GM19324 (cell line): Measurements from ENCODE around the gene OR6B3.
"Not testable (repeated sequence)": the region's sequence is repeated elsewhere in the genome, so short reads cannot be mapped to it uniquely, and the experiment has no call there.

Experiments
- ATAC-seq: cut with Tn5 transposase; IDR thresholded peaks from one replicate; pipeline ENCODE4 v1.9.1; 2021; ENCODE audit warnings: mild to moderate bottlenecking, moderate library complexity; ENCODE audit not compliant: unreplicated experiment, low FRiP score

Gene OR6B3

DNA sequence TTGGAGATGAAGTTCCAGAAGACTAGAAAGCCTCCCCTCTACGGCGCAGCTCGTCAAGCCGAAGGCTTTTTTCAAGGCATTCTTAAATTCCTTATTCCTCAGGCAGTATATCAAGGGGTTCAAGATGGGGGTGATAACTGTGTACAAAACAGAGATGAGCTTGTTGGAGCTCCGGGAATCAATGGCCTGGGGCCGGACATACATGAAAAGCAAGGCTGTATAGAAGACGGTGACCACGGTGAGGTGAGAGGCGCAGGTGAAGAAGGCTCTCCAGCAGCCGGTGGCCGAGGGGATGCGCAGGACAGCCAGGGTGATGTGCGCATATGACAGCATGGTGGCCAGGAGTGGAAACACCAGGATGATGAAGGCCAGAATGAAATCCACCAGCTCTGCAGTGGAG is 8.2 kb downstream of the OR6B3 start:
- ATAC-seq = no peak

DNA sequence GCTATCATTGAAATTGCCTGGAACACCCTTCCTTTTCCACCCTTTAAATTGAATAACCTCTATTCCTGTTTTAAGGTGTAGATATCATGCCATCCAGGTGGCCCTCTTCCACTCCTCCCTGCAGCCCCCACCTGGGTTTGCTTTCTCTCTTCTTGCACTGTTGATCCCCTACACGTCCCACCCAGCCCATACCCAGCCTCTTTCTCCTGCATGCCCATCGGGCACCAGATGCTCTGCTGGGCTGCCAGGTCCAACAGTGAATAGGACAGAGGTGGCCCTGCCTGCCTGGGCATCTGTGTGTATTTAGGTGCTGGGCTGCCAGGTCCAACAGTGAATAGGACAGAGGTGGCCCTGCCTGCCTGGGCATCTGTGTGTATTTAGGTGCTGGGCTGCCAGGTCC is 9.2 kb downstream of the OR6B3 start:
- not testable (repeated sequence) for ATAC-seq

DNA sequence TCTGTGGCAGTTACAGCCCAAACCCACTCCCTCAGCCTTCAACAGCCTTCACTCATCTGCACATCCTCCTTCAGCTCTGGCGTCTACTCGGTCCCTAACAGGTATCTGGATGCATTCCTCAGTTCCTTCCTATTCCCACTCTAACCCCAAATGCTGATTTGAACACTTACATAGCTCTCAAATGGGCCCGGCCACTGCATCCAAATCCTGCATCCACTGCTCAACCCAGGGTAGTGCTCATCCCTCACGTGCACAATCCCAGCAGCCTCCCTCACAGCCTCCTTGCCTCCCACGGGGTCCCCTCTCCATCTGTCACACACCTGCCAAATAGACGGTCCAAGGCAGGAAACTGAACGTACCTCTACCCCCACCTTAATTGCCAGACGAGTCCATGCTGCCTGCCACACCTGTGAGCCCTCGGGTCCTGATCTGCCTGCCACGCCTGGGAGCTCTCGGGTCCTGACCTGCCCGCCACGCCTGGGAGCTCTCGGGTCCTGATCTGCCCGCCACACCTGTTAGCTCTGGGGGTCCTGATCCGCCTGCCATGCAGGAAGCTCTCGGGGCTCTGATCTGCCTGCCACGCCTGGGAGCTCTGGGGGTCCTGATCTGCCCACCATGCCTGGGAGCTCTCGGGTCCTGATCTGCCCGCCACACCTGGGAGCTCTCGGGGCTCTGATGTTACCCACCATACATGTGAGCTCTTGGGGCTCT is 9.9 kb downstream of the OR6B3 start:
- ATAC-seq = no peak

DNA sequence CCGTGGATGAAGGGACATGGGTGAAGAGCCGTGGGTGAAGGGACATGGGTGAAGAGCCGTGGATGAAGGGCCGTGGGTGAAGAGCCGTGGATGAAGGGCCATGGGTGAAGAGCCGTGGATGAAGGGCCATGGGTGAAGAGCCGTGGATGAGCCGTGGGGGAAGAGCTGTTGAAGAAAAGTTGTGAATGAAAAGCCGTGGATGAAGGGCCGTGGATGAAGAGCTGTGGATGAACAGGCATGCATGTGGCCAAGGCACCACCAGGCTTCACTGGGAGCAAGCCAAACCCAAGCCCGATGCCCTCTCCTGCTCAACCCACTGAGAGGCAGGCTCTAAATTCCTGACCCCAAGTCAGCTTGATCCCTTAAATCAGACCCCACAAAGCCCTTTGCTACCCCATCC is 10.6 kb downstream of the OR6B3 start:
- no peak for ATAC-seq

DNA sequence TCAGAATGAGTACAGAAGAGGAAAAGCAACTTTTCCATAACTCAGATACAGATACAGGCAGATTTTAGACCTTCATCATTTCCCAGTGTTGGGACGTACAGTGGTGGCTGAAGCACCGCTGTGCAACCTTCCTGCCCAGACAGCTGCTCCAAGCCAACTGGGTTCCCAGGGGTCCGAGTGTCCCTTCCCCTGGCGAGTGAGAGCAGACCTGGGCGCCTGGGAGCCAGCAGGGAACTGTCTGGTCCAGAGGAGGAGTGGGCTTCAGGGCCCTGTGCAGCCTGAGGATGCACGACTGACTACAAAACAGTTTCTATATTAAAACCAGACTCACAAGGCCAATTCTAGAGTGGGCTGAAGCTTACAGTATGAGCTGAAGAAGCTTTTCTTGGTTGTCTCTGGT is 12.0 kb downstream of the OR6B3 start:
- no peak for ATAC-seq

DNA sequence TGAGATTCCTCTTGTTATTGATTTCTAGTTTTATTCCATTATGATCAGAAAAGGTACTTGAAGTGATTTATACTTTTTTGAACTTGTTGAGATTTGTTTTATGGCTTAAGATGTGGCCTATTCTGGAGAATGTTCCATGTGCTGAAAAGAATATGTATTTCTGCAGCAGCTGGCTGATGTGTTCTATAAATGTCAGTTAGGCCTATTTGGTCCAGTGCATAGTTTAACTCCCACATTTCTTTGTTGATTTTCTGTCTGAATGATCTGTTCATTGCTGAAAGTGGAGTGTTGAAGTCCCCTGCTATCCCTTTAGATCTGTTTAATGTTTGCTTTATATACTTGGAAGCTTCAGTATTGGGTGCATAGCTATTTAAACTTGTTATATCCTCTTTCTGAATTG is 16.0 kb downstream of the OR6B3 start:
- no peak for ATAC-seq

DNA sequence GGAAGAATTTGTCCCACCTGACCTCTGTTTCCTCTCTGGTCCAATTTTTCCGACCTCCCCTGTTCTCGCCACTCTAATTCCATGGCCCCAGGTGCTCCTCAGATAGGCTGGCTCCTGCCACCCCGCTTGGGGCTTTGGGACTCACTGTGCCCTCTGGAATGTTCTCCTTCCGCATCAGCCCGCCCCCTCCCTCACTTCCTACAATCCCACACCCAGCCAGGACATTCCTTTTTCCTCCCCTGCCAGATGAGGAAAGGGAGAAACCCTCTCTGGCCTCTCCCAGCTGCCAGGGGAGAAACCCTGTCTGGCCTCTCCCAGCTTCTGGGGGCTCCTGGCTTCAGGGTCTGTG is 20.0 kb downstream of the OR6B3 start:
- ATAC-seq = no peak

DNA sequence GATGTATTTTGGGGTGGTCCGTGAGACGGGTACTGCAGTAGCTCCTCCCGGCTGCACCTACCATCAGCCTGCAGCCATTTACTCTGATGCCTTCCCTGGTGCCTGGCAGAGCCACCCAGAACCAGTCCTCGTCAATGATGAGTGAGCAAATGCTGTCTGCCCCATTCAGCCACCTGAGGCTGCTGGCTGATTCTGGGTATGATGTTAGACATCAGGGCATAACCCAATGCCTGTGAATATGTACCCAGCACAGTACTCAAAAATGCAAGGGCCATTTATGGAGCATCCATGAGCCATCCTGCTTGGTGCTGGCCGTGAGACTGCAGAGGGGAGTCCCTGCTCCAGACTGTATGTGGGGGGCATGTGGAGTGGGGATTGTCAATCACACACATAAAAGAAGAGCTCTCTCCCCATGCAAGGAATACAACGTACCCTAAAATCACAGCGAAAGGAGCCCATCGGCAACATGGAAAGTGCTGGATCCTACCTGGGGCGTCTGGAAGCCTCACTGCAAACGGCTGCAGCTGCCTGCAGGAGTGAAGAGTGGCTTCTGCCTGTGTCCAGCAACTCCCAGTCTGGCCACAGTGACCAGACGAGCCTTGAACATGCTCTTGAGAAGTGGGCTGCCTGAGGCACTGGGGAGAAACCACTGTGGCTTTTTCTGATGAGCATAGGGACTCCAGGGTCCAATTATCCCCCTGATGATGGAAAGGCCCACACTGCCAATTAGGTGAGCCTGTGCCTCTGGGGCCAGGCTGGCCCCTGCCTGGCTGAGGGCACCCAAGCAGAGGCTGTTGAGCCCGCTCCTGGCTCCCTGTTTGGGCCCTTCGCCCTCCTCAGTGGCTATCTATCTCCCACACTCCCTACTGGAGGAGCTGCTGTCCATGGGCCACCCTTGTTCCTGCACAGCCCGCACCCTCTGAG is 20.7 kb downstream of the OR6B3 start:
- no peak for ATAC-seq

DNA sequence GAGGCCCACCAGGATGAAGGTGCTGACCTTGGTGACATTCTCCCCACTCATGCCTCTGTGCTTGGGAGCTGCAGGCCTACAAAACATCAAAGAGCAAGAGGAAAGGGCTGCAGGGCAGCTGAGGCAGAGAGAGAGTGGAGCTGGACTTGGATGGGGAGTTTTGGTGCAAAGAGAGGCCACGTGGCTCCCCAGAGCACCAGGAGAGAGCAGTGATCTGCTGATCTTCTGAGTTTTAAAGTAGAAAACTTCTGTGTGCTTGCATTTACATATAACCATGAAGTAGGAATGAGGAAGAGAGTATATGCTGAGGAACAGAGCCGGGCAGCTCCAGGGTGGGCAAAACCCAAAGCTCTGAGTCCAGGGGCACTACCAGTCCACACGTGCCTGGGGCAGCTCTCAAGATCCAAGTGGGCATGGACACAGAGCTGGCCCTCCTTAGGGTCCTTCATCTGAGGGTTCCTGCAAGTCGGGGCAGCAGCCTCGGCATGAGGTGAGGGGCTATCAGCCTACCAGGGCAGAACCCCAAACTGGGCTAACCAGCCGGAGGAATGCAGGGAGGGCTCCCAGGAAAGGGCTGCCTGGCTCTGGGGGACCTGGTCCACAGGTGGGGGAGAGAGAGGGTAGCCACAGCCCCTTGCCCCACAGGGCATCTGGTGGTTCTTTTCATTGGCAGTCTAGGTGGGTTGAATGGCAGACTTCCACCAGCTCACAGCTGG is 22.8 kb downstream of the OR6B3 start, which contains the start of gene OR6B2:
TSS of gene OR6B2 (minus strand) at position 51 of the 716 bp plus-strand sequence. CDS start at position 51, 0 bp downstream.
- ATAC-seq = no peak

DNA sequence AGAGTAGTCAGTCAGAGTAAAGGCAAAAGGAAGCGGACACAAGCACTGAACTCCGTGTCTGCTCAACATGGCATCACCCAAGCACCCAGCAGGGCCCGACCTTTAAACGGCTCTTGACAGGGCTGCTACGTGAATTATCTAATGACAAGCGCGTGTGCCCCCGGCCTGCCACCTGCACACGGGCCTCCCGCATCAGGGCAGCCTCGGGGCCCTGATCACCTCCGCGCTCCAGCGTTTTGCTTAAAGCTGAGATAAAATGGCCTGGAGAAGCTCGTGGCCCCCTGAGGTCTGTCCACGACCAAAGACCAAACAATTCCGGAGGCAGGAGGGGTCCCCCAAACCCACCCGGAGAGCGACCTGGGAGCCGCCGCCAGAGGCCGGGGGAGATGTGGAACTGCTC is 28.6 kb downstream of the OR6B3 start:
- ATAC-seq = peak; percentile 16

DNA sequence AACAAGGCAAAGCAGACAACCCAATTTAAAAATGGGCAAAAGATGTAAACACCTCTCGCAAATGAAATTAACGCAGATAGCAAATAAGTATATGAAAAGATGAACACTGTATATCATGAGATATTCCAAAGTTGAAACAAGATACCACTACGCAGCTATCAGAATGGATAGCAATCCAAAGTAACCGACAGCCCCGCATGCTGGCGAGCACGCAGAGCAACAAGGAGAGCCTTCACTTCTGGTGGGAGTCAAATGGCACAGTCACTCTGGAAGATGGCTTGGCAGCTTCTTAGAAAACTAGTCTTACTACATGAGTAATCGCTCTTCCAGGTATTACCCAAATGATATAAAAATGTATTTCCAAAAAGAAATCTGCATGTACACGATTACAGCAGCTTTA is 29.5 kb downstream of the OR6B3 start:
- no peak for ATAC-seq

DNA sequence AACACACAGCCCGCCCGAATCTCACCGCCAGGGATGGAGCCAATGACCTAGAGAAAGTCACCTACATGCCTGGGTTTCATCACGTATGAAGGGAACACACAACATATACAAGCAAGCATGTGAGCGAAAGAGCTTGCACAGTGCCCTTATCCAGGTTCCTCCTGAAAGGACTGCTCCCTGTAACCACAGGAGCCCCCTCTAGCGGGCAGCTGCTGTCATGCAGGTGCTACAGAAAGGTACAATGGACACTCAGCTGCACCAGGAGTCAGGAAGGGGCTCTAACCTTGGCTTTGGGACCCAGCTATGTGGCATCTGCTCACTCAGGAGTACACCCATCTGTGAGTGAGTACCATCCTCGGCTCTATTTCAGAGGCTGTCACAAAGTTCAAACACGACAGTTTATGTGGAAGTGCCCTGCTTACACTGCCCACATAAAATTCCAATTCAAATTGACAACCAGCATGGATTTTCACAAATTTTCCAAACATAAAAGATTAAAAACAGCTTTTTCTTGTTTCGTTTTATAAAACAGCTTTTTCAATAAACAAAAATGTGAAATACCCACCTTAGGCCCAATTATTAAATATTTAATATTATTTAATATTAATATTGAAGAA is 31.7 kb downstream of the OR6B3 start:
- no peak for ATAC-seq

DNA sequence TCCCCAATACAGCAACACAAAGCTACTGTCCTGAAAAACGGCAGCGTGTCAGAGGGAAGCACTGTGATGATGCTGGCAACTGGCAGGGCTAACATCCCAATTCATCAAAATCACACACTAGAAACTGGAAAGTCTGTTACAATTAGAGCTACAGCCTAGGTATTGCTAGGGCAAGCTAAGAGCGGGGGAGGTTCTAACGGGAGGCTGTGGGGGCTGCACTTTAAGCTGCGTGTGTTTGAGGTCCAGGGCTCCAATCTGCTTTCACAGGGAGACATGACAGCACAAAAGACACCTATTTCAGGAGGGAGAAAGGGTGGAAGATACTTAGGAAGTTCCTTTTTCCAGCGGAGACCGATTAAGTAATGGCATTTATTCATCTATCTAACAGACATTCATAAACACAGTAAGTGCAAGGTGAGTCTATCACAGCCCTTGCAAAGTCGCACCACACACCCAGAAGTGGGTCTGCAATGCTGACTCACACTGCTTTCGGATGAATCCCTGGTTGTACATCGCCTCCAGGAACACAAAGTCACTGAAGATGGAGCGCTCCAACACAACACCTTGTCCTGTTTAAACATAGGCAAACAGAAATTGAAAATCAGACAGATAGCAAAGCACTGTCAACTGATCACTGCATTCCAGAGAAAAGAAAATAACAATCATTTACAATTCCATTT is 35.1 kb downstream of the OR6B3 start:
- no peak for ATAC-seq

DNA sequence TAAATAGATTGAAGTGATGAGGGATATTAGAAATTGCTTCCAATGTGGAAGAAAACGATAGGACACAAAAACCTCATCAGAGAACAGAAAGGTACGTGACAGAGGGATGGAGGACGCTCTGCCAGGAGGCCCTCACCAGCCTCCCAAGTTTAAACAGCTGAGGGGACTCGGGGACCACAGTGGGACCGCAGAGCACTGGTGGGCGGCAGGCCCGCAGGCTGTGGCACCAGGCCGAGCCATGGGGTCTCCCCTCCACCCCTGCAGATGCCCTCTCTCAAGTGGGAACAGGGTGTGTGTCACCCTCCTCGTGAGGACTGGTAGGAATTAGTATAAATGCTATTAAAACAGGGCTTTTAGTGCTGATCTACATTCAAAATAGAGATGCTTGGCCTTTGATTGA is 39.0 kb downstream of the OR6B3 start:
- no peak for ATAC-seq

DNA sequence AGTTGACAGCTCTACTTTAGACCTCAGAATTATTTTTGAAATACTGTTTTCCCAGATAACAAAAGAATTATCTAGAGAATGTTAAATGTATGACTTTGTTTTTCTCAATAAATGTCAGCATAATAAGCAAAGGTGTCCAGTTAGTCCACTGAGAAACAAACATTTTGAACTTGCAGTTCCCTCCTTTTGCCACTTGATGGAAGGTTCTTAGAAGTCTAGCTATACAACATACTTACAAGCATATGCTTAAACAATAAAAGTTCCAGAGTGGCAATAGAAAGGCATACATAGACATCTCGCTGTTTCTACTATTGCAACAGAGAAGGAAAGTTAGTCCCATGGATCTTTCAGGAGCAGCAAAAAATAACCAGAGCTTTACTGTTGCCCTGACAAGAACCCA is 40.0 kb downstream of the OR6B3 start:
- ATAC-seq = no peak

DNA sequence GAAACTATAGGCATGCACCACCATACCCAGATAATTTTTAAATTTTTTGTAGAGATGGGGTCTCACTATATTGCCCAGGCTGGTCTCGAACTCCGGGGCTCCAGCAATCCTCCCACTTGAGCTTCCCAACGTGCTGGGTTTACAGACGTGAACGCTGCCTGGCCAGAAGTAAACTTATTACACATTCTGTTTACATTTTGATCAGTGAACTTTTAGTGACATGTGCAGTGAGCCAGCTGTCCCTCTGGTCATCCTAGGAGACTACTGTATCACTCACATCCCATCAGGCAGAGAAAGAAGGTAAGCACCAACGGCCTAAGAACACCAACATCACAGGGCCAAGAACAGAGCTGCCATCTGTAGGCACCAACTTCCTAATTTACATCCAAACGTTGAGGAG is 50.3 kb downstream of the OR6B3 start:
- ATAC-seq = no peak

DNA sequence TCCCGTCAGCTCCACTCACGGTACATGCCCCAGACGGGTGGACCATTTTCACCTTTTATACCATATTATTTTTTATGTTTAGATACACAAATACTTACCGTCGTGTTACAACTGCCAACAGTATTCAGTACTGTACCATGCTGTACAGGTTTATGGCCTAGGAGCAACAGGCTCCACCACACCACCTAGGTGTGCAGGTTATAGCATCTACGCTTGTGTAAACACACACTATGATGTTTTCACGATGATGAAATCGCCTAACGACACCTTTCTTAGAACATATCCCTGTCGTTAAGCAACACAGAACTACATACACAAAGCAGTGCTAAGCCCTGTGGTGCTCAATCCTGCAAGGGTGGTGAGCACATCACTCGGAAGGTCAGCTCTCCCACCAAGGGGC is 52.6 kb downstream of the OR6B3 start:
- no peak for ATAC-seq

DNA sequence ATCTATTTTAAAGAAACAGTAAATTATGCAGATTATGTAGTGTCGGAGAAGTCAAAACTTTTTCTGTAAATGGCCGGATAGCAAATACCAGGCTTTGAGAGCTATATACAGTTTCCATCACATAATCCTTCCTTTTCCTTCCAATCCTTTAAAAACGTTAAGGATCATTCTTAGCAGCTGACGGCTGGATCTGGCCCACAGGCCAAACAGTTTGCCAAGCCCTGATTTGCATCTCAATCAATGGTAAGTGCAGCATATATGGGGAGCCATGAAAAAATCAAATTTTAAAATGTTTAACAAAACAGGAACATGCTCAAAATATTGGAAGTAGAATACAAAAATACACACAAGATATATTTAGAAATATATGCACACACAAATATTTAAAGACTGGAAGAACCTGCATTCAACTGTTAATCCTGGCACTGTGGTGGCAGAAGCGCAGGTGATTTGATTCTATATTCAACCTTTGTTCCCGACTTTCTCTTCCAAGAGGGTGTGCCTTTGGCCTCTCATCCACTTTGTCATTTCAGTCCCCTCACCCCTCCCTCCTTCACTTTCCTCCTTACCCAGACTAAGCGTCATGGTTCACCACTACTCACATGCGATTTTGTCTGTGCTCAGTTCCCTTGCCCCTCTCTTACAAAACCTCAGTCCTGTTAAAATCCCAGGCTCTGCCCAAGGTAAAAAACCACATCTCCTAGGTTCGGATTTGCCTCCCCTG is 55.5 kb downstream of the OR6B3 start:
- ATAC-seq = no peak
